ENCODE results near the gene STX10.

DNA sequence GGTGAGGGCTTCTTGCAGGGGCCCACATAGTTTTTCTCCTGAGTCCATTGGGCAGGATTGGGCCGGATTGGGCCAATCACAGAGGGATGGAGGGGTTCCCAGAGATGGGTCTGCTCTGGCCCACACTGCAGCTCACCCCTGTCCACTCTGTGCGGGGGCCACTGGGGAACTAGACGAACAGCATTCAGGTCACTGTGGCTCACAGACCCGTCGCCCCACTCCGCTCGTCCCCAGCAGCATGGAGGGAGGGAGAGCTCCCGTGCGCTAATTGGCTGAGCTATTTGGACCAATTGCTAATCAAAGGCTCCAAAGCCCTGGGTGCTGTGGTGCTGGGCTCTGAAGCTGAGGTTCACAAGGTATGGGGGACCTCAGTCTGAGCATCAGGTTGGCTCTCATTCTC lies 20.8 kb downstream of the STX10 start:
- TF ChIP-seq, protein P1, sequence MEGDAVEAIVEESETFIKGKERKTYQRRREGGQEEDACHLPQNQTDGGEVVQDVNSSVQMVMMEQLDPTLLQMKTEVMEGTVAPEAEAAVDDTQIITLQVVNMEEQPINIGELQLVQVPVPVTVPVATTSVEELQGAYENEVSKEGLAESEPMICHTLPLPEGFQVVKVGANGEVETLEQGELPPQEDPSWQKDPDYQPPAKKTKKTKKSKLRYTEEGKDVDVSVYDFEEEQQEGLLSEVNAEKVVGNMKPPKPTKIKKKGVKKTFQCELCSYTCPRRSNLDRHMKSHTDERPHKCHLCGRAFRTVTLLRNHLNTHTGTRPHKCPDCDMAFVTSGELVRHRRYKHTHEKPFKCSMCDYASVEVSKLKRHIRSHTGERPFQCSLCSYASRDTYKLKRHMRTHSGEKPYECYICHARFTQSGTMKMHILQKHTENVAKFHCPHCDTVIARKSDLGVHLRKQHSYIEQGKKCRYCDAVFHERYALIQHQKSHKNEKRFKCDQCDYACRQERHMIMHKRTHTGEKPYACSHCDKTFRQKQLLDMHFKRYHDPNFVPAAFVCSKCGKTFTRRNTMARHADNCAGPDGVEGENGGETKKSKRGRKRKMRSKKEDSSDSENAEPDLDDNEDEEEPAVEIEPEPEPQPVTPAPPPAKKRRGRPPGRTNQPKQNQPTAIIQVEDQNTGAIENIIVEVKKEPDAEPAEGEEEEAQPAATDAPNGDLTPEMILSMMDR (conservative IDR thresholded peaks at IDR 0.05; ENCODE audit: low read depth, low read length), result no peak
- no peak for TF ChIP-seq MXI1 (IDR thresholded peaks at IDR 0.05; ENCODE audit: borderline replicate concordance, low read depth, low read length)

Measured in IMR-90 (cell line).